ENCODE results near the gene BDH2. TPM values are rescaled to one million over a fixed set of nuclear protein-coding genes. Genes with fewer than 3 reads are reported as not detected.

Gene BDH2
- total RNA-seq, 8 experiments from 2014 or later, result 17.0 to 91.9 (median 34.3) TPM

- in situ Hi-C loops (cut with MboI; ENCODE audit: low pct_unique_long_range_greater_than_20kb in 2 of 9, low sequenced_read_pairs in 9 of 9, unreplicated experiment in 9 of 9), result loop anchor here in 2 of 9 experiments (25.0 kb wide), 2 partner anchors 464 to 639 kb away; no protein-coding TSS in a partner anchor
- peak overlapping the region; percentile 75 to 80 for H3K27ac ChIP-seq
- H3K4me3 ChIP-seq, result peak overlapping the region; percentile 58 to 80 (median 62)
- 0 to 5% (median 1%) methylated on average over 2 to 31 of the region's 82 CpGs; no CpG with 5 or more reads in 4 of the 10 experiments for WGBS, 10 experiments
- peaks cover 17 to 24% of the 10 kb centered on the region in 2 donors for H3K4me1 ChIP-seq (replicated peaks in 1 of 2)
- ATAC-seq (replicated peaks in 6 of 8), result peak; percentile 77 to 87 (median 84)
Measured at GRCh38 chr4:103075894-103076746, 23.5 kb downstream of the BDH2 start.

GRCh38 chr4:103075435-103075893 lies 24.2 kb downstream of the BDH2 start:
- ATAC-seq (replicated peaks in 6 of 8), result peak in 7 of 8 experiments; percentile 1 to 61 (median 35)
- Histone ChIP-seq H3K4me1 (replicated peaks in 1 of 2) (peaks cover 17 to 24% of the 10 kb centered on the region in 2 donors), H3K4me3 (peak overlapping the region; percentile 58 to 80 (median 62)), H3K27ac (peak overlapping the region; percentile 75 to 80)
- 0 to 40% (median 7%) methylated on average over 1 to 4 of the region's 4 CpGs; no CpG with 5 or more reads in 2 of the 10 experiments for WGBS, 10 experiments
- in situ Hi-C loops (cut with MboI; ENCODE audit: low pct_unique_long_range_greater_than_20kb in 2 of 9, low sequenced_read_pairs in 9 of 9, unreplicated experiment in 9 of 9), result loop anchor here in 2 of 9 experiments (25.0 kb wide), 2 partner anchors 463 to 638 kb away; no protein-coding TSS in a partner anchor

GRCh38 chr4:103074744-103075434 lies 24.7 kb downstream of the BDH2 start:
- H3K27ac ChIP-seq, result no peak overlapping the region
- peaks cover 17 to 24% of the 10 kb centered on the region in 2 donors for H3K4me1 ChIP-seq (replicated peaks in 1 of 2)
- in situ Hi-C loops (cut with MboI; ENCODE audit: low pct_unique_long_range_greater_than_20kb in 2 of 9, low sequenced_read_pairs in 9 of 9, unreplicated experiment in 9 of 9), result loop anchor here in 2 of 9 experiments (25.0 kb wide), 2 partner anchors 463 to 638 kb away; no protein-coding TSS in a partner anchor
- H3K4me3 ChIP-seq, result peak overlapping the region; percentile 58 to 80 (median 62)
- ATAC-seq (replicated peaks in 6 of 8), result no peak
- WGBS, 10 experiments, result 0 to 95% (median 77%) methylated on average over 1 to 7 of the region's 9 CpGs

GRCh38 chr4:103073792-103074438 lies 25.7 kb downstream of the BDH2 start:
- Histone ChIP-seq H3K27ac (no peak overlapping the region), H3K4me3 (no peak overlapping the region), H3K4me1 (replicated peaks in 1 of 2) (peaks cover 17 to 24% of the 10 kb centered on the region in 2 donors)
- ATAC-seq (replicated peaks in 6 of 8), result no peak
- WGBS, 10 experiments, result 75 to 100% (median 95%) methylated on average over 1 to 2 of the region's 2 CpGs; no CpG with 5 or more reads in 1 of the 10 experiments
- in situ Hi-C loops (cut with MboI; ENCODE audit: low pct_unique_long_range_greater_than_20kb in 2 of 9, low sequenced_read_pairs in 9 of 9, unreplicated experiment in 9 of 9), result no loop called here

GRCh38 chr4:103067841-103068547 lies 31.6 kb downstream of the BDH2 start:
- 17 to 100% (median 94%) methylated on average over 1 to 2 of the region's 2 CpGs for WGBS, 10 experiments
- H3K4me3 ChIP-seq, result no peak overlapping the region
- ATAC-seq (replicated peaks in 6 of 8), result no peak
- no peak overlapping the region for H3K27ac ChIP-seq
- H3K4me1 ChIP-seq (replicated peaks in 1 of 2), result no peaks in the 10 kb centered on the region
- in situ Hi-C loops (cut with MboI; ENCODE audit: low pct_unique_long_range_greater_than_20kb in 2 of 9, low sequenced_read_pairs in 9 of 9, unreplicated experiment in 9 of 9), result no loop called here

- no peaks in the 10 kb centered on the region for H3K4me1 ChIP-seq (replicated peaks in 1 of 2)
- no peak overlapping the region for H3K4me3 ChIP-seq
- 67 to 100% (median 100%) methylated on average over 1 to 2 of the region's 2 CpGs; no CpG with 5 or more reads in 1 of the 10 experiments for WGBS, 10 experiments
- no peak for ATAC-seq (replicated peaks in 6 of 8)
- H3K27ac ChIP-seq, result no peak overlapping the region
- in situ Hi-C loops (cut with MboI; ENCODE audit: low pct_unique_long_range_greater_than_20kb in 2 of 9, low sequenced_read_pairs in 9 of 9, unreplicated experiment in 9 of 9), result no loop called here
Measured at GRCh38 chr4:103060453-103061148, 39.0 kb downstream of the BDH2 start.

GRCh38 chr4:103054030-103054429 lies 45.6 kb downstream of the BDH2 start:
- in situ Hi-C loops (cut with MboI; ENCODE audit: low pct_unique_long_range_greater_than_20kb in 2 of 9, low sequenced_read_pairs in 9 of 9, unreplicated experiment in 9 of 9), result no loop called here
- no peak for ATAC-seq (replicated peaks in 6 of 8)
- H3K4me1 ChIP-seq (replicated peaks in 1 of 2), result no peaks in the 10 kb centered on the region
- no peak overlapping the region for H3K27ac ChIP-seq
- WGBS, 10 experiments, result 86 to 100% (median 93%) methylated on average over 1 to 3 of the region's 3 CpGs; no CpG with 5 or more reads in 3 of the 10 experiments
- no peak overlapping the region for H3K4me3 ChIP-seq

- in situ Hi-C loops (cut with MboI; ENCODE audit: low pct_unique_long_range_greater_than_20kb in 2 of 9, low sequenced_read_pairs in 9 of 9, unreplicated experiment in 9 of 9), result no loop called here
- H3K4me1 ChIP-seq (replicated peaks in 1 of 2), result no peaks in the 10 kb centered on the region
- H3K27ac ChIP-seq, result no peak overlapping the region
- ATAC-seq (replicated peaks in 6 of 8), result no peak
- 40 to 100% (median 90%) methylated on average over 1 to 3 of the region's 3 CpGs; no CpG with 5 or more reads in 1 of the 10 experiments for WGBS, 10 experiments
- H3K4me3 ChIP-seq, result no peak overlapping the region
Measured at GRCh38 chr4:103052779-103053178, 46.9 kb downstream of the BDH2 start.

- in situ Hi-C loops (cut with MboI; ENCODE audit: low pct_unique_long_range_greater_than_20kb in 2 of 9, low sequenced_read_pairs in 9 of 9, unreplicated experiment in 9 of 9), result no loop called here
- Histone ChIP-seq H3K27ac (no peak overlapping the region), H3K4me1 (replicated peaks in 1 of 2) (no peaks in the 10 kb centered on the region), H3K4me3 (no peak overlapping the region)
- no peak for ATAC-seq (replicated peaks in 6 of 8)
- 90 to 100% (median 100%) methylated on average over 1 to 3 of the region's 3 CpGs; no CpG with 5 or more reads in 5 of the 10 experiments for WGBS, 10 experiments
Measured at GRCh38 chr4:103052145-103052544, 47.5 kb downstream of the BDH2 start.

- Histone ChIP-seq H3K4me3 (no peak overlapping the region), H3K4me1 (replicated peaks in 1 of 2) (no peaks in the 10 kb centered on the region), H3K27ac (no peak overlapping the region)
- no peak for ATAC-seq (replicated peaks in 6 of 8)
- in situ Hi-C loops (cut with MboI; ENCODE audit: low pct_unique_long_range_greater_than_20kb in 2 of 9, low sequenced_read_pairs in 9 of 9, unreplicated experiment in 9 of 9), result no loop called here
- 0 to 86% (median 44%) methylated on average over 1 to 2 of the region's 2 CpGs; no CpG with 5 or more reads in 2 of the 10 experiments for WGBS, 10 experiments
Measured at GRCh38 chr4:103050736-103051436, 48.7 kb downstream of the BDH2 start.

Data from motor neuron (in vitro differentiated cells).